Ovary (tissue), 3 donors: ENCODE results near the gene MAP2K6.

ENCODE experiments used
- EP300 ChIP-seq: sonication (generic); formaldehyde crosslinking; IDR thresholded peaks from one replicate; pipeline ENCODE4 v1.6.1; 2017; ENCODE audit warnings: antibody characterized with exemption
- POLR2A ChIP-seq: fragments of 450-650 bp; IDR thresholded peaks from one replicate; pipeline ENCODE4 v1.6.1; 2017; ENCODE audit warnings: antibody characterized with exemption, mild to moderate bottlenecking, moderate library complexity
- TF ChIP-seq, protein P1 (sequence below), 3 donors: fragments of 450-650 bp in 2 of 3; fragments of 200-600 bp in 1 of 3; IDR thresholded peaks; one replicate each; pipeline versions ENCODE4 v1.5.1 to v1.8.0; 2016 to 2022; ENCODE audit warnings: antibody characterized with exemption in 3 of 3, mild to moderate bottlenecking in 1 of 3
- donor health status: DM: no; HTN: no; CAD: no.

- no peak for TF ChIP-seq POLR2A
- TF ChIP-seq, protein P1, sequence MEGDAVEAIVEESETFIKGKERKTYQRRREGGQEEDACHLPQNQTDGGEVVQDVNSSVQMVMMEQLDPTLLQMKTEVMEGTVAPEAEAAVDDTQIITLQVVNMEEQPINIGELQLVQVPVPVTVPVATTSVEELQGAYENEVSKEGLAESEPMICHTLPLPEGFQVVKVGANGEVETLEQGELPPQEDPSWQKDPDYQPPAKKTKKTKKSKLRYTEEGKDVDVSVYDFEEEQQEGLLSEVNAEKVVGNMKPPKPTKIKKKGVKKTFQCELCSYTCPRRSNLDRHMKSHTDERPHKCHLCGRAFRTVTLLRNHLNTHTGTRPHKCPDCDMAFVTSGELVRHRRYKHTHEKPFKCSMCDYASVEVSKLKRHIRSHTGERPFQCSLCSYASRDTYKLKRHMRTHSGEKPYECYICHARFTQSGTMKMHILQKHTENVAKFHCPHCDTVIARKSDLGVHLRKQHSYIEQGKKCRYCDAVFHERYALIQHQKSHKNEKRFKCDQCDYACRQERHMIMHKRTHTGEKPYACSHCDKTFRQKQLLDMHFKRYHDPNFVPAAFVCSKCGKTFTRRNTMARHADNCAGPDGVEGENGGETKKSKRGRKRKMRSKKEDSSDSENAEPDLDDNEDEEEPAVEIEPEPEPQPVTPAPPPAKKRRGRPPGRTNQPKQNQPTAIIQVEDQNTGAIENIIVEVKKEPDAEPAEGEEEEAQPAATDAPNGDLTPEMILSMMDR (IDR thresholded peaks at IDR 0.05), result no peak
- no peak for TF ChIP-seq EP300
These were observed 2.7 kb upstream of the MAP2K6 start for GRCh38 chr17:69411766-69412165.
